Measurements from ENCODE around the gene SORBS1. TPM values are rescaled to one million over a fixed set of nuclear protein-coding genes. Genes with fewer than 3 reads are reported as not detected.

The SORBS1 gene
- total and polyA plus RNA-seq, 8 donors, result 34.4 to 713 (median 168) TPM

GRCh38 chr10:95331596-95332130, 229.5 kb downstream of the SORBS1 start:
- Histone ChIP-seq H3K4me1 (peaks cover 22 to 85% (median 51%) of the 10 kb centered on the region in 4 donors), H3K27me3 (no peaks in the 10 kb centered on the region), H3K4me3 (no peak overlapping the region), H3K9me3 (no peaks in the 10 kb centered on the region), H3K27ac (peak overlapping the region in 4 of 5 donors; percentile 65 to 92 (median 88)), H3K36me3 (peaks cover 12 to 82% (median 41%) of the 10 kb centered on the region in 4 donors)
- no peak for DNase-seq
- no peak for TF ChIP-seq POLR2A (IDR thresholded peaks at IDR 0.05)
- TF ChIP-seq POLR2AphosphoS5 (IDR thresholded peaks at IDR 0.05), result no peak
- no peak for TF ChIP-seq CTCF (IDR thresholded peaks at IDR 0.05)
- TF ChIP-seq EP300 (IDR thresholded peaks at IDR 0.05), result no peak
- intact Hi-C loops (cut with DNase I; ENCODE audit: low total_unique reads), result no loop called here
- WGBS, 5 donors, result 87 to 96% (median 89%) methylated on average over 3 of the region's 3 CpGs

- H3K4me3 ChIP-seq, result no peak overlapping the region
- peak overlapping the region in 4 of 5 donors; percentile 65 to 92 (median 88) for H3K27ac ChIP-seq
- peaks cover 7 to 75% (median 34%) of the 10 kb centered on the region in 4 donors for H3K36me3 ChIP-seq
- peaks cover 22 to 85% (median 49%) of the 10 kb centered on the region in 4 donors for H3K4me1 ChIP-seq
- no peak for DNase-seq
- intact Hi-C loops (cut with DNase I; ENCODE audit: low total_unique reads), result no loop called here
- H3K9me3 ChIP-seq, result no peaks in the 10 kb centered on the region
- no peaks in the 10 kb centered on the region for H3K27me3 ChIP-seq
- WGBS, 5 donors, result 79 to 92% (median 87%) methylated on average over 1 of the region's 1 CpG
- no peak for TF ChIP-seq CTCF (IDR thresholded peaks at IDR 0.05)
- TF ChIP-seq POLR2A (IDR thresholded peaks at IDR 0.05), result no peak
- TF ChIP-seq EP300 (IDR thresholded peaks at IDR 0.05), result no peak
These were observed 230.2 kb downstream of the SORBS1 start for GRCh38 chr10:95330966-95331453.

GRCh38 chr10:95329296-95329695, 231.9 kb downstream of the SORBS1 start:
- 78 to 90% (median 83%) methylated on average over 9 of the region's 9 CpGs for WGBS, 5 donors
- peak overlapping the region; percentile 50 to 89 (median 67) for H3K27ac ChIP-seq

GRCh38 chr10:95328013-95328412, 233.2 kb downstream of the SORBS1 start:
- intact Hi-C loops (cut with DNase I; ENCODE audit: low total_unique reads), result no loop called here
- WGBS, 5 donors, result 36 to 80% (median 77%) methylated on average over 3 of the region's 3 CpGs
- Histone ChIP-seq H3K27ac (peak overlapping the region; percentile 50 to 89 (median 67)), H3K4me1 (peaks cover 12 to 74% (median 41%) of the 10 kb centered on the region in 4 donors), H3K36me3 (peaks cover 5 to 70% (median 26%) of the 10 kb centered on the region in 4 donors), H3K4me3 (no peak overlapping the region), H3K9me3 (no peaks in the 10 kb centered on the region), H3K27me3 (no peaks in the 10 kb centered on the region)
- DNase-seq, result no peak
- TF ChIP-seq POLR2AphosphoS5 (IDR thresholded peaks at IDR 0.05) (no peak), CTCF (IDR thresholded peaks at IDR 0.05) (no peak)

More at GRCh38 chr10:95329296-95329695, 231.9 kb downstream of the SORBS1 start:
- Histone ChIP-seq H3K4me3 (no peak overlapping the region), H3K9me3 (no peaks in the 10 kb centered on the region), H3K36me3 (peaks cover 7 to 70% (median 27%) of the 10 kb centered on the region in 4 donors), H3K4me1 (peaks cover 15 to 80% (median 43%) of the 10 kb centered on the region in 4 donors), H3K27me3 (no peaks in the 10 kb centered on the region)
- DNase-seq, result no peak
- intact Hi-C loops (cut with DNase I; ENCODE audit: low total_unique reads), result no loop called here
- TF ChIP-seq EP300 (IDR thresholded peaks at IDR 0.05) (no peak), POLR2AphosphoS5 (IDR thresholded peaks at IDR 0.05) (no peak), CTCF (IDR thresholded peaks at IDR 0.05) (no peak), POLR2A (IDR thresholded peaks at IDR 0.05) (no peak)
